Osteocyte (in vitro differentiated cells): ENCODE results near the gene DOCK1. TPM values are rescaled to one million over a fixed set of nuclear protein-coding genes. Genes with fewer than 3 reads are reported as not detected.

Experiments
- DNase-seq: peaks from one replicate; pipeline ENCODE4 v3.0.0; 2021; ENCODE audit warnings: mixed read lengths; ENCODE audit not compliant: unreplicated experiment; ENCODE audit errors: extremely low spot score
- H3K27ac Mint-ChIP-seq: one replicate; pipeline ENCODE4 v1.8.0; 2021; ENCODE audit warnings: mild to moderate bottlenecking, mixed read lengths; ENCODE audit not compliant: unreplicated experiment
- H3K27me3 Mint-ChIP-seq: one replicate; pipeline ENCODE4 v1.8.0; 2021; ENCODE audit warnings: mixed read lengths; ENCODE audit not compliant: unreplicated experiment
- H3K36me3 Mint-ChIP-seq: one replicate; pipeline ENCODE4 v1.8.0; 2021; ENCODE audit warnings: mixed read lengths; ENCODE audit not compliant: unreplicated experiment
- H3K4me1 Mint-ChIP-seq: one replicate; pipeline ENCODE4 v1.8.0; 2021; ENCODE audit warnings: mixed read lengths; ENCODE audit not compliant: unreplicated experiment
- H3K4me3 Mint-ChIP-seq: one replicate; pipeline ENCODE4 v1.8.0; 2021; ENCODE audit warnings: mild to moderate bottlenecking, moderate library complexity, mixed read lengths; ENCODE audit not compliant: unreplicated experiment
- H3K9me3 Mint-ChIP-seq: one replicate; pipeline ENCODE4 v1.8.0; 2021; ENCODE audit warnings: mixed read lengths; ENCODE audit not compliant: unreplicated experiment
- CTCF ChIP-seq: fragments of 200-600 bp; sonication (generic); IDR thresholded peaks from 2 replicates; pipeline ENCODE4 v1.5.0; 2021; ENCODE audit warnings: antibody characterized with exemption, mild to moderate bottlenecking, moderate library complexity
- total RNA-seq: library from RNA; stranded (reverse); gene quantifications from 2 replicates; pipeline ENCODE4 v1.2.1, GENCODE V29; 2021

Gene DOCK1
- total RNA-seq, 1 donor from 2014 or later: 66.3 TPM

- no peak for TF ChIP-seq CTCF
- Mint-ChIP-seq H3K27ac (no peak overlapping the region), H3K27me3 (peaks cover 11% of the 10 kb centered on the region), H3K9me3 (peaks cover 7% of the 10 kb centered on the region), H3K36me3 (no peaks in the 10 kb centered on the region), H3K4me3 (no peak overlapping the region), H3K4me1 (peaks cover 10% of the 10 kb centered on the region)
- no peak for DNase-seq
Observed at GRCh38 chr10:127463548-127463947, 558.3 kb downstream of the DOCK1 start.

DNA sequence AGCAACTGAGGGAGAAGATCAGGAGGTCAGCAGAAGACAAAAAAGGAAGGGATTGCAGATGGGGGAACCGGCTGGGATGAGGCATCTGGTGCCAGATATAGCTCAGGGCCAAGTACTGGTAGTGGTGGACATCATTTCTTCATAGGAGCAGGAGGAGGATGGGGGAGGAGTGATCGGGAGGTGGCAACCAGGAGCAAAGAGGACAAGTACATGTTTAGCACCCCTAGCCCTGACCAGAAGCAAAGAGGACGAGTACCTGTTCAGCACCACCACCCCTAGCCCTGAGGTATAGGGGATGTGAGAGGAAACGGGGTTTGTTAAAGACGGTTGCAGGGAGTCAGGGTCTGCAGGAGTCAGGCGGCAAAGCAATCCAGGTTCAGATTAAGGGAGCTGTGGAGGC lies 559.3 kb downstream of the DOCK1 start:
- peaks cover 15% of the 10 kb centered on the region for H3K27me3 Mint-ChIP-seq

GRCh38 chr10:127467811-127468210 lies 562.6 kb downstream of the DOCK1 start:
- no peaks in the 10 kb centered on the region for H3K36me3 Mint-ChIP-seq

More for the DNA sequence above, 559.3 kb downstream of the DOCK1 start:
- Mint-ChIP-seq H3K27ac (no peak overlapping the region), H3K4me1 (peaks cover 10% of the 10 kb centered on the region), H3K9me3 (peaks cover 7% of the 10 kb centered on the region), H3K36me3 (no peaks in the 10 kb centered on the region), H3K4me3 (no peak overlapping the region)
- no peak for DNase-seq
- TF ChIP-seq CTCF: no peak

DNA sequence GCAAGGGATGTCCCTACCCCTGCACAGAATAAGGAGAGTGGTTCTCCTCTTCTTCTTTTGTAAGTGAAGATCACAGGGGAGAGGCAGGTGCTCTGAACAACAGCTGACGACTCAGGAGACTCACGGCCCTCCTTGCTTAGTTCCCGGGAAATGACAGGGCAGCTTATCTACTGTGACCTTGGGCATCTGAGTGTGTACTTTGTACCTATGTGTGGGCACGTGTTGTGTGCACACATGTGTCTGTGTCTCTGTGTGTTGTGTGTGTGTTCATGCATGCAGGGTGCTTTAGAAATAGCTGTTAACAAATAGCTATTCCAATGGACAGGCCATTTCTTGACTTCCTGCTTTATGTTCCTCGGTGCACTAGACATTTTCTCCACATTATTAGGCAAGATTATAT lies 563.4 kb downstream of the DOCK1 start:
- no peak for TF ChIP-seq CTCF
- Mint-ChIP-seq H3K4me1 (no peaks in the 10 kb centered on the region), H3K9me3 (no peaks in the 10 kb centered on the region), H3K27ac (no peak overlapping the region), H3K27me3 (peaks cover 34% of the 10 kb centered on the region), H3K36me3 (no peaks in the 10 kb centered on the region), H3K4me3 (no peak overlapping the region)
- no peak for DNase-seq

More at GRCh38 chr10:127467811-127468210, 562.6 kb downstream of the DOCK1 start:
- DNase-seq: no peak
- no peak overlapping the region for H3K4me3 Mint-ChIP-seq
- no peaks in the 10 kb centered on the region for H3K4me1 Mint-ChIP-seq
- no peak for TF ChIP-seq CTCF
- peaks cover 30% of the 10 kb centered on the region for H3K27me3 Mint-ChIP-seq
- H3K27ac Mint-ChIP-seq: no peak overlapping the region
- H3K9me3 Mint-ChIP-seq: no peaks in the 10 kb centered on the region

DNA sequence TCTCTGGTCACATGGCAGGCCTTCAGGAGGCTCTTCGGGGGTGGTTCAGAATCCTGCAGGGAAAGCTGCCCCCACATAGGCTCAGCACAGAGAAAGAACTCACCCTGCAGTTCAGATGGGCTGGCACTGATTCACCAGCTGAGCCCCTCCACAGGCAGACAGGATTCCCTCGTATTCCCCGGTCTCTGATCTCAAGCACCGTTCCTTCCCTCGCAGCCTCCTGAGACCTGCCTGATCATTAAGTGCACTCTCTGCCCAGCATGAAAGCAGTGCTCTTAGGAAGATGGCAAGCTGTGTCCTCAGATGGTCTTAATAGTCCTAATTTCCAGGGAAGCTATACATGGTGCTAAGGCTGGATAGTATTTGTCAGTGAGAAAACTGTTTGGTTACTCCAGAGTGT lies 565.7 kb downstream of the DOCK1 start:
- Mint-ChIP-seq H3K27me3 (peaks cover 50% of the 10 kb centered on the region), H3K9me3 (no peaks in the 10 kb centered on the region), H3K36me3 (no peaks in the 10 kb centered on the region), H3K4me1 (no peaks in the 10 kb centered on the region), H3K27ac (no peak overlapping the region), H3K4me3 (no peak overlapping the region)
- DNase-seq: no peak
- TF ChIP-seq CTCF: no peak
